Measurements from ENCODE around the gene NAV2.
"Not testable (repeated sequence)": the region's sequence is repeated elsewhere in the genome, so short reads cannot be mapped to it uniquely, and the experiment has no call there.

NAV2 gene

DNA sequence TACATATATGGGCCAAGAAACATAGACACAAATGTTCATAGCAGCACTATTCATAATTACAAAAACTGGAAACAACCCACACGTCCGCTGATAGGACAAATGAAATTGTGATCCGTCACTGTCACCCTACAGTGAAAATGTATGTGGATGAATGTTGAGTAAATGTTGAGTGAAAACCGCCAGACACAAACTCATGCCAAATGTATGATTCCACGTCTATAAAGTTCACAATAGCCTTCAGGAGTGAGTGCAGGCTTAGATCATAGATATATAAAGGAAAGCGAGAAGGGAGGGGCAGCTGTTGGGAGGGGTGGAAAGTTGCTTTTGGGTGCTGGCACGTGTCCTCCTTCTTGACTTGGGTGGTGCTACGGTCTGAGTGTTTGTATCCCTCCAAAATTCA, 414.1 kb downstream of the NAV2 start:
- Histone ChIP-seq H3K9ac (ENCODE audit: low read depth, low read length) (no peak overlapping the region), H3K36me3 (ENCODE audit: insufficient read depth, low read length) (no peaks in the 10 kb centered on the region), H3K9me3 (ENCODE audit: control insufficient read depth, insufficient read depth, low read length) (no peaks in the 10 kb centered on the region), H3K4me1 (ENCODE audit: insufficient read depth, low read length) (peaks cover 6% of the 10 kb centered on the region; the same call in 1 of the 2 replicates)

DNA sequence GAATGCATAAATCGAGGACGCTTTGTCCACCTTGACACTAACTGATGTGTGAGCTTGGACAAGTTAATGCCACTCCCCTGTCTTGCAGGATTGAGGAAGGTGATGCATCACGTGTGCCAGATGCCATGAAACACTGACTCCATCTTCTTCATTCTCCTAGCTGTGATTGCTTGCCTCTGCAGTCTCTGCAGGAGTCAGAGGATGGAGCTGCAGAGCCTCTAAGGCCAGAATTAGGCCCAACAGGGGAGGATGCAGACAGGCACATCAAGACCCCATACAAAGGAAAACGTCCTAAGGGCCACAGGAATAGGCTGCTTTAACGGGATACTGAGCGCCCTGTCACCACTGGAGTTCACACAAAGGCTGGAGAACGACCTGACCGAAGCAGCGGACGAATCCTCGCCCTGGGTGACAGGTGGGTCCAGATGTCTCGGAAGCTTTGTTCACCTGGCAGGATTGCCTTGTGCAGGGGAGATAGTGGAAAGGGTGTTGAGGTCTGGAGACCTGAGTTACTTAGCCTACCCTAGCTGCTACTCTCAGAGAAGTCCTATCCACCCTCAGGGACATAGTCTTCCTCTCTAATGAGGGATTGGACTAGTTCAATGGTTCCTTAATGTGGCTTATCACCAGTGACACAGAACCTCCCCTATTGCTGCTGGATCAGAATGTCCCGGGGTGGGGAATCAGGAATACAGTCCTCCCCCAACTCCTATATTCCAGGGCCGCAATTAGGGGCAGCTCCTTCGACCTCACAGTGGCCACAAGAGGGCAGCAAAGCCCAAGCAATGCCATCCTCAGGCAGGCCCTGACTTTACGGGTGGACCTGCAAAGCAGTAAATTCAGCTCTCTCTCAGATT, 415.3 kb downstream of the NAV2 start:
- Histone ChIP-seq H3K9me3 (ENCODE audit: control insufficient read depth, insufficient read depth, low read length) (no peaks in the 10 kb centered on the region), H3K36me3 (ENCODE audit: insufficient read depth, low read length) (no peaks in the 10 kb centered on the region), H3K4me1 (ENCODE audit: insufficient read depth, low read length) (peaks cover 6% of the 10 kb centered on the region; the same call in 1 of the 2 replicates), H3K9ac (ENCODE audit: low read depth, low read length) (no peak overlapping the region)

DNA sequence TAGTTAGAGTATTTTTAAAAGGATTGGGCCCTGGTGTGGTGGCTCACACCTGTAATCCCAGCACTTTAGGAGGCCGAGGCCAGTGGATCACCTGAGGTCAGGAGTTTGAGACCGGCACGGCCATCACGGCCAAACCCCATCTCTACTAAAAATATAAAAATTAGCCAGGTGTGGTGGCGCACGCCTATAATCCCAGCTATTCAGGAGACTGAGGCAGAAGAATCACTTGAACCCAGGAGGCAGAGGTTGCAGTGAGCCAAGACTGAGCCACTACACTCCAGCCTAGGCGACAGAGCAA, 415.8 kb downstream of the NAV2 start:
- H3K9ac ChIP-seq (ENCODE audit: low read depth, low read length); H3K9me3 ChIP-seq (ENCODE audit: control insufficient read depth, insufficient read depth, low read length); H3K36me3 ChIP-seq (ENCODE audit: insufficient read depth, low read length); H3K4me1 ChIP-seq (ENCODE audit: insufficient read depth, low read length): not testable (repeated sequence)

DNA sequence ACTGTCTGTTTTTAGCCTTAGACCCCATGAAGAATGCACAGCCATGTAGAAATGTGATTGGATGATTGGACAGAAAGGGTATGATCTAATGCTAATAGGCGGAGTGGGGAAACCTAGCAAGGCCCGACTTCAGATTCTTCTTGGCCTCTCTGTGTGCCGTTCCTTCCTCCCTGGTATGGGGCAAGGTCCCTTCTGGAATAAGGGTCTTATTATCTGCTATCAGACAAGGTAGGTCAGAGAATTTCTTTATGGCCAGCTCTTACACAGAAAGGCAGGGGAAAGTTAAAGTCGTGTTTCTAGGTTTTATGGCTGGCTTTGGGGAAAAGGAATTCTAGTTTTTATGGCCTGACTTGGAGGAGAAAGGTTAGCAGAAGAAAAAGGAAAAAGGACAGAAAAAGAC, 417.0 kb downstream of the NAV2 start:
- Histone ChIP-seq H3K9ac (ENCODE audit: low read depth, low read length) (no peak overlapping the region), H3K4me1 (ENCODE audit: insufficient read depth, low read length) (peaks cover 6% of the 10 kb centered on the region; the same call in 1 of the 2 replicates), H3K9me3 (ENCODE audit: control insufficient read depth, insufficient read depth, low read length) (no peaks in the 10 kb centered on the region), H3K36me3 (ENCODE audit: insufficient read depth, low read length) (no peaks in the 10 kb centered on the region)

DNA sequence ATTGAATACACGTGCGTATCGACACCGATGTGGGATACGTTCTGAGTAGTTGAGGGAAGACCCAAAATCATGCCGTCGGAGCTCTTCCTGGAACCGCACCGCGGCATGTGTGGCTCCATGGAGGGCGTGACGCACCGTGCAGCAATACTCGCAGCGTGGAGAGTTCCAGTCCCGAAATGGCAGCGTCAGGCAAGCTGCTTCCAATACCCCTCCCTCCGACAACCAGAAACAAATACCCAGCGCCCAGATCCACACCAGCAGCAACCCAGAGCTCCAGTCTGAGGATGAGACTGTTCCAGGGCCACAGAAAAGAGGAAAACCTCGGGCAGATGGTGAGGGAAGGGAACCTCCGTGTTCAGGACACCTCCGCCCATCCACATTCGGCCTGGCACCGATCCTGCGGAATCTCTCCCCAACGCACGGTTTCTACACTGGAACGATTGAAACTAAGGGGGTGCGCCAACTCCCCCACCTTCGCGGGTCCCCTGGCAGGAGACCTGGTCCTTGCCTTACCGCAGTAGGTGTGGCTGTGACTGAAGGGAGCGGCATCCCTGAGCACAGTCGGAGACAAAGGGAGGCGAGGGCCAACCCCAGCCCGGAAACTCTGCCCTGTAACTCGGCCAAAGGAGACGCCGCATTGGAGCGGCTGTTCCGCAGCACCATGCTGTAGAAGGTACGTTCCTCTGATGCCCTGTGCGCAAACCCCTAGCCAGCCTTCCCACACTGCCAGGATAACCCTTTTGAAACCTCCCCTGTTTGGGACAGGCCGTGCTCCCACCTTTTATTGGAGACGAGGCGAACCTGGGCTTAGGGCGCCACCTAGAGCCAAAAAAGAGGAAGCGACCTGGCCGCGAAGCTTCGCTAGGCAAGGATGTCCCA, 419.4 kb downstream of the NAV2 start:
- Histone ChIP-seq H3K36me3 (ENCODE audit: insufficient read depth, low read length) (no peaks in the 10 kb centered on the region), H3K9ac (ENCODE audit: low read depth, low read length) (peak overlapping the region; percentile 45; the same call in 1 of the 2 replicates), H3K4me1 (ENCODE audit: insufficient read depth, low read length) (no peaks in the 10 kb centered on the region; the same call in 1 of the 2 replicates), H3K9me3 (ENCODE audit: control insufficient read depth, insufficient read depth, low read length) (no peaks in the 10 kb centered on the region)

DNA sequence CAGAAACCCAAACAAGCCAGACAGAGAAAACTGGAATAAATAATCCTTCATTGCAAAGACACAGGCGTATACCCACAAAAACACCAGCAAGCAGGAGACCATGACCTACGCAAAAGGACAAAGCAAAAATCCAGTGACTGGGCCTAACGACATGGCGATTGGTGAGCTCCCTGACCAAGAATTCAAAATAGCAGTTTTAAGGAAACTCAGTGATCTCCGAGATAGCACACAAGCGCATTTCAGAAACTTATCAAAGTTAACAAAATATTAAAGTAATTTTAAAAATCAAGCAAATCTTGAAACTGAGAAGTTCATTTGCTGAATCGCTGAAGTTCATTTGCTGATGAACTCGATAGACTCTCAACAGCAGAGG, 420.0 kb downstream of the NAV2 start:
- peak overlapping the region; percentile 45; the same call in 1 of the 2 replicates for H3K9ac ChIP-seq (ENCODE audit: low read depth, low read length)
- no peaks in the 10 kb centered on the region for H3K36me3 ChIP-seq (ENCODE audit: insufficient read depth, low read length)
- no peaks in the 10 kb centered on the region; the same call in 1 of the 2 replicates for H3K4me1 ChIP-seq (ENCODE audit: insufficient read depth, low read length)
- no peaks in the 10 kb centered on the region for H3K9me3 ChIP-seq (ENCODE audit: control insufficient read depth, insufficient read depth, low read length)

DNA sequence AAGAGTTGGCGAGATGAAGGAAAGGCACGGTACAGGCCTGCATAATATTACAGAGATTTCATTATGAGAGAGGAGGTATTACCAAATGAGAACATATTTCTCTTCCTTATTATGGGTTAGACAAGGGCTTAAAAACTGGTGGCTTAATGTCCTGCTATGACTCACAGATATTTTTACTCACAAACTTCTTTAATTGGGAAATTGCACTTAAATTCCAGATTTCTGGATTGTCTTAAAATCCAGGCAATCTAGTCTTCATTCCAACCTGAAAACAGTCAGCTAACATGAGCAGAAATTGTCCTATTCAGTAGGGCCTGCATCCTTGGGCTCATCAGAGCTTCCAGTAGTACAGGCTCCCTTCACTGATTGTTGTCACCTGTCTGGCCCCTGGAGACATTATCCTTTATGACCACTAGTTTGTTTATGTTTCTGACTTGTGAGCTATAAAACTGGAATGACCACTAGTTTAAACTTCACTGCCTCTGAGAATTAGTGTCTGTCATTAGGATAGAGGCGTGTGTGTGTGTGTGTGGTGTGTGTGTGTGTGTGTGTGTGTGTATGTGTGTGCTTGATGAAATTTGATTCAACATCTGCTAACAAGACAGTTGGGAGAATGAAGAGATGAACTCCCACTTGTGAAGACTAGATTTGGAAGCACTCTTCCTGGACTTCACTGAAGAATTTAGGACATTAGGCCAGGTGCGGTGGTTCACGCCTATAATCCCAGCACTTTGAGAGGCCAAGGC, 422.5 kb downstream of the NAV2 start:
- H3K4me1 ChIP-seq (ENCODE audit: insufficient read depth, low read length): no peaks in the 10 kb centered on the region; the same call in 1 of the 2 replicates
- no peak overlapping the region for H3K9ac ChIP-seq (ENCODE audit: low read depth, low read length)
- H3K9me3 ChIP-seq (ENCODE audit: control insufficient read depth, insufficient read depth, low read length): no peaks in the 10 kb centered on the region
- no peaks in the 10 kb centered on the region for H3K36me3 ChIP-seq (ENCODE audit: insufficient read depth, low read length)

DNA sequence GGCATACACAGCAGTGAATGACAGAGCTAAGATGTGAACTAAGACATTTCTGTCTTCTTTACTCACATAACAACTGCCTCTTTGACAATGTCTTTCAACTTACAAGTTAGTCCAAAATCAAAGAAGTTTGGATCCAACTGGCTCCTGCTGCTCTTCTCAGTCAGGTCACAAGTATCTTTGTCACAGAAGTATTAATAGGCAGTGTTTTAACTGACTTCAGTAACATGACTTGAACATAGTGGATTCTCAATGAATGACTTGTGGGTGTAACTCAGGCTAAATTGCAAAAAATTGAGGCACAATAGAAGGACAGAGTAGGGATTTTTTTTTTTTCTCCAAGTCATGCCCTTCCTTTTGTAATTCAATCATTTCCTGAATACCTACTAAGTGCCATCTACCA, 425.0 kb downstream of the NAV2 start:
- Histone ChIP-seq H3K36me3 (ENCODE audit: insufficient read depth, low read length) (no peaks in the 10 kb centered on the region), H3K4me1 (ENCODE audit: insufficient read depth, low read length) (no peaks in the 10 kb centered on the region), H3K9me3 (ENCODE audit: control insufficient read depth, insufficient read depth, low read length) (no peaks in the 10 kb centered on the region), H3K9ac (ENCODE audit: low read depth, low read length) (no peak overlapping the region)

DNA sequence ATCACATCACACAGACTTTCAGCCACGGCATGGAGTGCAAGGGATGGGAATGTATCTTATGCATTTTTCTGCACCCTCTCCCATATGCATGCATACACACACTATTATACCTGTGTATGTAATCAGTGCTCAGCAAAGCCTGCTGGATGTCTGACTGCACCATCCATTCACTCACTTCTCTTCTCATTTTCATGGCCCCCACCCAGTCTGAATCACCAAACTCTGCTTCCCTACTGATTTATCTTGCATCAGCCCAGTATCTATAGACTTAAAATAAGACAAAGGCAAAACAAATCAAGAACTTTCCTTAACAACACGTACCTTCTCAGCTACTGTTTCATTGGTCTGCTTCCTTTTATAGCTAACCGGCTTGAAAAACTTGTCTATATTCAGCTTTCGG, 426.1 kb downstream of the NAV2 start:
- Histone ChIP-seq H3K9ac (ENCODE audit: low read depth, low read length) (no peak overlapping the region), H3K4me1 (ENCODE audit: insufficient read depth, low read length) (no peaks in the 10 kb centered on the region), H3K9me3 (ENCODE audit: control insufficient read depth, insufficient read depth, low read length) (no peaks in the 10 kb centered on the region)

DNA sequence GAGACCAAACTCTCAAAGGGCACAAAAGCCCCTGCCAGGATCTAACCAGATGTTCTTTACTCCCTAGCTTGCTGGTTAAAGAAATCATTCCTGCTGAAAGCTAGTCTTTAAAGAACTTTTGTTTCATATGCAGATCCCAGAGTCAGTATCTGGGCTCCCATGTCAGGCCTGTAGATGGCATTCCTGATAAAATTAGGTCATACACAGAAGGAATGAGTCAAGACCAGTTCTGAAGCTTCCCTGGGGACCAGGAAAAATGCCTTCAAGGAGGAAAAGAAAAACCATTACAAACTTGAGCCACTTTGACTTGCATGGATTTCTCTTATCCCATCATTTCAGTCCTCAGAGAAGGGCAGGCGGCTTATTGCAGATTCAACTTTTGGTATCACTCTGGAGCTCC, 441.7 kb downstream of the NAV2 start:
- Histone ChIP-seq H3K36me3 (ENCODE audit: insufficient read depth, low read length) (no peaks in the 10 kb centered on the region), H3K9me3 (ENCODE audit: control insufficient read depth, insufficient read depth, low read length) (no peaks in the 10 kb centered on the region), H3K9ac (ENCODE audit: low read depth, low read length) (no peak overlapping the region), H3K4me1 (ENCODE audit: insufficient read depth, low read length) (peaks cover 15% of the 10 kb centered on the region)

More for the DNA sequence above, 426.1 kb downstream of the NAV2 start:
- H3K36me3 ChIP-seq (ENCODE audit: insufficient read depth, low read length): no peaks in the 10 kb centered on the region

DNA sequence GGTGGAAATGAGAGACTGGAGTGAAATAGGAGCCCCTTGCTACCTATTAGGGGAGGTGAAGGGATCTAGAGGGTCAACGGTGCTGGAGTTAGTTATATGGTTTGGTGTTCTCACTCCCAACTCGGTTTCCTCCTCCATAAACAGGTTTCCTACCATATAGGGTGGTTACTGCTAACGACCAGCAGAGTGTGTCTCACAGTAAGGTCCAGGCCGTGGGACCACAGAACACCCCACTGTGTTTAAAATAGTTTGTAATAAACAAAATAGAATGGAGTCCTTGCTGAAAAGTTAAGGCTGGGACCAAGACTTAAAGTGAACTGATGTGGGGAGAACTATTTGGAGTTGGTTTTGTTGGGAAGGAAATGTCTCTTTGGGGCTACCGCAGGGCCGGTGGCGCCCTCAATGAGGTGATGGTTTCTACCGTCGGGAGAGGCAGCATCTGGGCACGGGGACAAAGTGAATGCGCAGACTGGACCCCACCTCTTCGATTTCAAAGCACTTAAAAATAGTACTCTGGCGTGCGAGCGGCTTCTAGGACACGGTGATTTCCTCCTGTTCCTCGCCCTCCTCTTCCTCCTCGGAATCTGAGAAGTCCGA, 443.1 kb downstream of the NAV2 start:
- H3K9ac ChIP-seq (ENCODE audit: low read depth, low read length): peak overlapping the region; percentile 64
- H3K36me3 ChIP-seq (ENCODE audit: insufficient read depth, low read length): no peaks in the 10 kb centered on the region
- H3K9me3 ChIP-seq (ENCODE audit: control insufficient read depth, insufficient read depth, low read length): no peaks in the 10 kb centered on the region
- peaks cover 16% of the 10 kb centered on the region for H3K4me1 ChIP-seq (ENCODE audit: insufficient read depth, low read length)

DNA sequence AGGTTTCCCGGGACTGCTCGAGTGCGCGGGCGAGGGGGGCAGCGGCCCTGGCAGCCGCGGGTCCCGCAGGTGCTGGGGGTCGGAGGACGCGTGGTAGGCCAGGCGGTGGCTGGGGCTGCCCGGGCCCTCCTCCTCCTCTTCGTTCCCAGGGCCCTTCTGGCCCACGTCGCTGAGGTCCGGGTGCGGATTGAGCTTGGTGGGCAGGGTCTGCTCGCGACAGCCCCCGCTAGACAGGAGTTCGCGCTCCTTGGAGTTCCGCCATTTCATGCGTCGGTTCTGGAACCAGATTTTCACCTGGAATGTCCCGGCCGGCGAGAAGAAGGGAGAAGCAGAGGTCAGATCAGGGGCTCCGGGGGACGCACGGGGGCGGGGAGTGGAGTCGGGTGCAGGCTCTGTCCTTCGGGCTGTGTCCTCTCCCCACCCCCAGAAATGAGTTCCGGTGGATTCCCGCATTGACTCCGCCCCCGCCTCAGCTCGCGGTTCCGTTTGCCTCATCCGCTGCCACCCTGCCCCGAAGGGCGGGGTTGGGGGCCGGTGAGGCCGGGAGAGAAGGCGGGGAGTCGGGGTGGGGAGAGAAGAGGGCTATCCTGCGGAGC, 443.7 kb downstream of the NAV2 start:
- Histone ChIP-seq H3K9me3 (ENCODE audit: control insufficient read depth, insufficient read depth, low read length) (no peaks in the 10 kb centered on the region), H3K36me3 (ENCODE audit: insufficient read depth, low read length) (no peaks in the 10 kb centered on the region), H3K4me1 (ENCODE audit: insufficient read depth, low read length) (peaks cover 20% of the 10 kb centered on the region), H3K9ac (ENCODE audit: low read depth, low read length) (peak overlapping the region; percentile 64)

DNA sequence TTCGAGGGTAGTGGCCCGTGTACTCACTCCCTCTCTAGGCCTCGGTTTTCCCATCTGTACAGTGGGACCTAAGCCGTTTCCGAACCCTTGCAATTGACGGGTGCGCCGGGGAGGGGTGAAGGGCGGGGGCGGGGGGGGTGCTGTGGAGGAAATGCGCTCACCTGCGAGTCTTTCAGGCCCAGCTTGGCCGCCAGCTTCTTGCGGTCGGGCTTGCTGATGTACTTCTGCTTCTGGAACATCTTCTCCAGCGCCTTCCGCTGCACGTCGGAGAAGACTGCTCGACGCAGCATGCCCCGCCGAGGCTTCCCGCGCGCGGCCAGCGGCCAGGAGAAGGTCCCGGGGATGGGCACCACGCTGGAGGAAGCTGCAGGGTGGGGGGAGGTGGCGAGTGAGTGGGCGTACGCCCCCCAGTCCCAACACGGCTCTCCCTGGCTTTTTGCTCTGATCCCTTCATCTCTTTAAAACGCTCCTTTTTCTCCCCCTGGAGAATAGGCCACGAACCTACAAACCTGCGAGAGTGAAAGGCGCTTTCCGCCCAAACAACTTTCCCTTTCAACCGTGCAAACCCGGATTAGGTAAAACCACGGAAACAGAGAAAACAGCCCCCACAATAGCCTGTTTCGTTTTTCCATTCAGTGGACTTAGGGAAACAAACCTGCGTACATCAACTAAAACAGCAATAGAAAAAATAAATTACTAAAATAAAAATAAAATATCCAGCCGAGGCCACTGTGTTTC, 444.4 kb downstream of the NAV2 start:
- H3K9ac ChIP-seq (ENCODE audit: low read depth, low read length): peak overlapping the region; percentile 64; the same call in 1 of the 2 replicates
- no peaks in the 10 kb centered on the region for H3K36me3 ChIP-seq (ENCODE audit: insufficient read depth, low read length)
- H3K4me1 ChIP-seq (ENCODE audit: insufficient read depth, low read length): peaks cover 20% of the 10 kb centered on the region
- no peaks in the 10 kb centered on the region for H3K9me3 ChIP-seq (ENCODE audit: control insufficient read depth, insufficient read depth, low read length)

All from ES-I3 (cell line).